C4-2B (cell line): Measurements from ENCODE around the gene LRRC46.

Source experiments
- H3K27ac ChIP-seq: fragments of 450-650 bp; 2 replicates; pipeline ENCODE4 v1.5.1; 2017
- CTCF ChIP-seq: fragments of 450-650 bp; conservative IDR thresholded peaks from 2 replicates; pipeline ENCODE4 v1.5.1; 2017; ENCODE audit warnings: mild to moderate bottlenecking
- ZFX ChIP-seq: fragments of 450-650 bp; IDR thresholded peaks from 2 replicates; pipeline ENCODE4 v1.6.1; 2017

LRRC46 gene

GRCh38 chr17:47815106-47815918, 16.2 kb upstream of the LRRC46 start:
- no peak overlapping the region for H3K27ac ChIP-seq
- TF ChIP-seq ZFX = no peak
- TF ChIP-seq CTCF = no peak

- H3K27ac ChIP-seq = no peak overlapping the region
- TF ChIP-seq ZFX = no peak
- TF ChIP-seq CTCF = no peak
These were observed 15.2 kb upstream of the LRRC46 start for GRCh38 chr17:47816111-47816735.

- TF ChIP-seq CTCF (no peak), ZFX (no peak)
- no peak overlapping the region for H3K27ac ChIP-seq
These were observed 14.5 kb upstream of the LRRC46 start for GRCh38 chr17:47816947-47817346.

- no peak overlapping the region for H3K27ac ChIP-seq
- TF ChIP-seq CTCF (no peak), ZFX (no peak)
These were observed 13.3 kb upstream of the LRRC46 start for GRCh38 chr17:47818002-47818695.

GRCh38 chr17:47819475-47819874, 12.0 kb upstream of the LRRC46 start:
- H3K27ac ChIP-seq = no peak overlapping the region
- TF ChIP-seq CTCF (no peak), ZFX (no peak)

GRCh38 chr17:47820033-47820789, 11.3 kb upstream of the LRRC46 start:
- H3K27ac ChIP-seq = no peak overlapping the region
- TF ChIP-seq CTCF (no peak), ZFX (no peak)
